GM12878 (cell line): Measurements from ENCODE around the gene AP5B1. TPM values are rescaled to one million over a fixed set of nuclear protein-coding genes. Genes with fewer than 3 reads are reported as not detected.
A peak's percentile ranks its signal among the peaks of the same experiment; 100 is the strongest.

Experiments used
- ATAC-seq: fragments of 200-7000 bp; cut with Tn5 transposase; 3 replicates; pipeline ENCODE4 v1.9.1; 2020; ENCODE audit warnings: mild to moderate bottlenecking, moderate library complexity
- BruUV-seq: library from RNA; stranded (reverse); fragments of 400-500 nt; replicated peaks from 2 replicates; lab custom pipeline; 2021; lab: Mats Ljungman, UMichigan
- CTCF ChIA-PET: fragments of 300-600 bp; sonication (Branson Sonifier 250); formaldehyde crosslinking; extraction: SDS; loops from one replicate; lab custom pipeline; 2021; ENCODE audit warnings: inconsistent platforms; lab: Yijun Ruan, JAX
- POLR2A ChIA-PET: fragments of 350-600 bp; formaldehyde crosslinking; extraction: SDS; loops from one replicate; lab custom pipeline; 2021; ENCODE audit warnings: inconsistent platforms; lab: Charles Lee
- RAD21 ChIA-PET: fragments of 300-600 bp; sonication (Branson Sonifier 250); formaldehyde crosslinking; loops from one replicate; lab custom pipeline; 2023; ENCODE audit warnings: antibody characterized with exemption; ENCODE audit not compliant: unreplicated experiment; lab: Charles Lee
- SMC1A ChIA-PET: fragments of 300-600 bp; sonication (Branson Sonifier 250); formaldehyde crosslinking; loops from one replicate; lab custom pipeline; 2023; ENCODE audit not compliant: unreplicated experiment, uncharacterized antibody; lab: Charles Lee
- DNase-seq: peaks from one replicate; pipeline ENCODE4 v3.0.0-alpha.2; 2011; ENCODE audit warnings: low read depth, low spot score
- FAIRE-seq: peaks from 3 replicates; lab custom pipeline; 2011; peaks lifted over from hg19 to GRCh38; lab: Jason Lieb, UNC
- H2AFZ ChIP-seq: 2 replicates; pipeline ENCODE4 v1.6.0; 2011; ENCODE audit warnings: low read depth, low read length, control low read depth; ENCODE audit not compliant: control insufficient read depth
- H3K27ac ChIP-seq: 2 replicates; pipeline ENCODE4 v1.5.1; 2011; ENCODE audit warnings: control low read depth; ENCODE audit not compliant: control insufficient read depth, insufficient read depth
- H3K27me3 ChIP-seq, 2 experiments: replicated peaks in 1 of 2; 2 replicates each; pipeline versions ENCODE4 v1.6.0 to v1.6.1; 2011; ENCODE audit warnings: low read length in 1 of 2; ENCODE audit not compliant: control insufficient read depth in 2 of 2, insufficient read depth in 2 of 2
- H3K36me3 ChIP-seq, 2 experiments: 2 replicates each; pipeline ENCODE4 v1.5.1; 2011; ENCODE audit warnings: low read length in 1 of 2; ENCODE audit not compliant: control insufficient read depth in 2 of 2, insufficient read depth in 2 of 2
- H3K4me1 ChIP-seq: 2 replicates; pipeline ENCODE4 v1.6.1; 2011; ENCODE audit warnings: mild to moderate bottlenecking, low read length, moderate library complexity, mixed read lengths; ENCODE audit not compliant: control insufficient read depth, insufficient read depth
- H3K4me2 ChIP-seq: 2 replicates; pipeline ENCODE4 v1.6.0; 2011; ENCODE audit warnings: control low read depth; ENCODE audit not compliant: control insufficient read depth, insufficient read depth
- H3K4me3 ChIP-seq: fragments of 200-600 bp; sonication (generic); 2 replicates; pipeline ENCODE4 v1.5.1; 2016
- H3K79me2 ChIP-seq: 2 replicates; pipeline ENCODE4 v1.6.0; 2011; ENCODE audit warnings: low read length; ENCODE audit not compliant: control insufficient read depth, insufficient read depth
- H3K9ac ChIP-seq: 2 replicates; pipeline ENCODE4 v1.8.0; 2011; ENCODE audit warnings: low read length, control low read depth, mixed read lengths; ENCODE audit not compliant: control insufficient read depth, insufficient read depth
- H3K9me3 ChIP-seq: replicated peaks from 3 replicates; pipeline ENCODE4 v1.5.1; 2011; ENCODE audit warnings: mild to moderate bottlenecking, low read length; ENCODE audit not compliant: control insufficient read depth, insufficient read depth
- H4K20me1 ChIP-seq: 2 replicates; pipeline ENCODE4 v1.6.0; 2011; ENCODE audit not compliant: control insufficient read depth, insufficient read depth
- BACH1 ChIP-seq: fragments of 450-650 bp; IDR thresholded peaks from 2 replicates; pipeline ENCODE4 v1.6.1; 2017; ENCODE audit warnings: mild to moderate bottlenecking, borderline replicate concordance
- CTCF ChIP-seq, 3 experiments: IDR thresholded peaks in 2 of 3; conservative IDR thresholded peaks in 1 of 3; 2 replicates each; pipeline ENCODE4 v1.5.1; 2011; ENCODE audit warnings: low read depth in 3 of 3, low read length in 3 of 3, mild to moderate bottlenecking in 3 of 3, control low read depth in 2 of 3, moderate library complexity in 2 of 3, inconsistent platforms in 1 of 3, mixed read lengths in 1 of 3; ENCODE audit not compliant: control insufficient read depth in 2 of 3, insufficient read depth in 1 of 3; ENCODE audit errors: extremely low read depth in 1 of 3
- E4F1 ChIP-seq: fragments of 450-650 bp; IDR thresholded peaks from 2 replicates; pipeline ENCODE4 v1.6.1; 2018; ENCODE audit warnings: borderline replicate concordance, mild to moderate bottlenecking; ENCODE audit not compliant: partially characterized antibody
- EZH2 ChIP-seq: IDR thresholded peaks from 2 replicates; pipeline ENCODE4 v1.6.1; 2012; ENCODE audit warnings: low read depth, mild to moderate bottlenecking, control low read depth, inconsistent platforms, low read length, borderline replicate concordance; ENCODE audit not compliant: control insufficient read depth
- HCFC1 ChIP-seq: fragments of 150-350 bp; IDR thresholded peaks from 2 replicates; pipeline ENCODE4 v1.6.1; 2014; ENCODE audit warnings: low read length
- HSF1 ChIP-seq: fragments of 150-350 bp; IDR thresholded peaks from 2 replicates; pipeline ENCODE4 v1.6.1; 2014; ENCODE audit warnings: mild to moderate bottlenecking, low read depth, low read length
- PAX5 ChIP-seq: IDR thresholded peaks from 2 replicates; pipeline ENCODE4 v1.6.1; 2011; ENCODE audit warnings: low read depth, low read length, borderline replicate concordance
- PAX8 ChIP-seq: fragments of 450-650 bp; IDR thresholded peaks from 2 replicates; pipeline ENCODE4 v1.6.1; 2017; ENCODE audit warnings: mild to moderate bottlenecking, moderate library complexity
- RAD51 ChIP-seq: fragments of 450-650 bp; IDR thresholded peaks from 2 replicates; pipeline ENCODE4 v1.6.1; 2016; ENCODE audit warnings: moderate library complexity, mild to moderate bottlenecking, inconsistent platforms
- RB1 ChIP-seq: fragments of 450-650 bp; formaldehyde crosslinking; IDR thresholded peaks from 2 replicates; pipeline ENCODE4 v1.6.1; 2017; ENCODE audit warnings: mild to moderate bottlenecking, borderline replicate concordance
- RCOR1 ChIP-seq: conservative IDR thresholded peaks from 2 replicates; pipeline ENCODE4 v1.6.1; 2012; ENCODE audit warnings: low read depth, low read length, improper control_type of control experiment
- ZBTB33 ChIP-seq: fragments of 450-650 bp; IDR thresholded peaks from 2 replicates; pipeline ENCODE4 v1.6.1; 2017; ENCODE audit warnings: mild to moderate bottlenecking
- WGBS: methylation state at CpG from one replicate; pipeline ENCODE4 v1.1.6; 2016; ENCODE audit warnings: low lambda C conversion rate; ENCODE audit not compliant: insufficient replicate concordance, insufficient coverage; ENCODE audit errors: missing lambda C conversion rate; 5-methylcytosine and 5-hydroxymethylcytosine counted together
- in situ Hi-C: fragments of 300-500 bp; cut with MboI; formaldehyde crosslinking; loops from 9 replicates; pipeline ENCODE4 v1.14.3; 2018; ENCODE audit warnings: mixed read lengths
- intact Hi-C: fragments of 100-400 bp; cut with micrococcal nuclease; formaldehyde crosslinking; loops from one replicate; pipeline ENCODE4 v1.14.2; 2022; ENCODE audit not compliant: unreplicated experiment
- polyA plus RNA-seq, 11 experiments: library from polyadenylated mRNA; depleted of rRNA in 4 of 11; unstranded in 6 of 11; stranded (reverse) in 5 of 11; fragments of >200 nt; fragmentation: Nextera tagmentation in 4 of 11; fragmentation: Illumina TruSeq in 1 of 11; extraction: Ambion mirVana in 4 of 11; extraction: Trizol in 1 of 11; gene quantifications; 1 replicate in 1 of 11; 2 replicates in 10 of 11; pipeline versions ENCODE4 v1.2.1 to v1.2.3, GENCODE V29; 2011 to 2016; ENCODE audit warnings: inconsistent platforms in 2 of 11, missing spikeins in 2 of 11, low read depth in 1 of 11
- total RNA-seq, 4 experiments: library from RNA; depleted of rRNA in 3 of 4; stranded (reverse); fragments of >200 nt in 3 of 4; fragmentation: Illumina TruSeq in 1 of 4; extraction: Trizol in 1 of 4; gene quantifications; 2 replicates each; pipeline versions ENCODE4 v1.2.1 to v1.2.3, GENCODE V29; 2013 to 2021

Gene AP5B1
- total and polyA plus RNA-seq, 10 of the 15 experiments (the other 5 are each of a cell fraction or from before 2014, with no cell fraction given) = 0.47 to 13.1 (median 4.8) TPM

- peak overlapping the region; percentile 44 for H3K4me2 ChIP-seq
- DNase-seq (no peak), FAIRE-seq (no peak), ATAC-seq (peak; percentile 36)
- H2AFZ ChIP-seq = peak overlapping the region; percentile 64
- WGBS = 15% methylated on average over 70 of the region's 83 CpGs
- H4K20me1 ChIP-seq = no peaks in the 10 kb centered on the region; the same call in 1 of the 2 replicates
- RAD21 ChIA-PET = interaction anchor here (1.7 to 5.4 kb wide), 5 partner anchors 10 to 118 kb away, joined by 3 to 91 read pairs (median 8); partner anchors contain the start of gene RELA
- H3K27ac ChIP-seq = no peak overlapping the region
- in situ Hi-C loops (no loop called here), intact Hi-C loops (loop anchor here (5.0 kb wide), 1 partner anchor 69 kb away; the partner anchor contains the start of gene KAT5)
- no peak overlapping the region for H3K4me3 ChIP-seq
- BruUV-seq = no TSS peak
- H3K9me3 ChIP-seq = no peaks in the 10 kb centered on the region
- SMC1A ChIA-PET = interaction anchor here (0.6 kb wide), 1 partner anchor 909 kb away, joined by 3 read pairs; no protein-coding TSS in a partner anchor
- POLR2A ChIA-PET = interaction anchor here (0.6 to 2.3 kb wide), 4 partner anchors 11 to 109 kb away, joined by 3 to 17 read pairs (median 4); partner anchors contain the start of gene CCDC85B
- H3K36me3 ChIP-seq = peaks cover 3 to 4% of the 10 kb centered on the region in 2 experiments; a peak in 3 of 4 replicates
- H3K4me1 ChIP-seq = peaks cover 20% of the 10 kb centered on the region
- H3K79me2 ChIP-seq = peaks cover 10% of the 10 kb centered on the region
- CTCF ChIA-PET = interaction anchor here (0.5 to 8.7 kb wide), 12 partner anchors 9 to 209 kb away, joined by 3 to 192 read pairs (median 20); partner anchors contain the start of gene KAT5
- H3K9ac ChIP-seq = no peak overlapping the region
- H3K27me3 ChIP-seq = peaks cover 4 to 6% of the 10 kb centered on the region in 2 experiments; a peak in 3 of 4 replicates
- TF ChIP-seq CTCF (IDR thresholded peaks at IDR 0.05 in 2 of 3, conservative IDR thresholded peaks at IDR 0.05 in 1 of 3; ENCODE audit: control insufficient read depth in 2 of 3, extremely low read depth in 1 of 3, insufficient read depth in 1 of 3, low read depth in 3 of 3, low read length in 3 of 3) (peak in 2 of 3 experiments; percentile 4 to 5; a peak in 2 of 6 replicates), RAD51 (no peak), BACH1 (peak; percentile 62; the same call in 1 of the 2 replicates), PAX5 (no peak), RCOR1 (no peak), HCFC1 (no peak), ZBTB33 (no peak), HSF1 (no peak), PAX8 (no peak), EZH2 (no peak), RB1 (peak; percentile 16; the same call in 1 of the 2 replicates), E4F1 (no peak)
Observed at GRCh38 chr11:65781152-65781961, 581 bp upstream of the AP5B1 start.
